ENCODE results near the gene ARSJ.

The ARSJ gene

DNA sequence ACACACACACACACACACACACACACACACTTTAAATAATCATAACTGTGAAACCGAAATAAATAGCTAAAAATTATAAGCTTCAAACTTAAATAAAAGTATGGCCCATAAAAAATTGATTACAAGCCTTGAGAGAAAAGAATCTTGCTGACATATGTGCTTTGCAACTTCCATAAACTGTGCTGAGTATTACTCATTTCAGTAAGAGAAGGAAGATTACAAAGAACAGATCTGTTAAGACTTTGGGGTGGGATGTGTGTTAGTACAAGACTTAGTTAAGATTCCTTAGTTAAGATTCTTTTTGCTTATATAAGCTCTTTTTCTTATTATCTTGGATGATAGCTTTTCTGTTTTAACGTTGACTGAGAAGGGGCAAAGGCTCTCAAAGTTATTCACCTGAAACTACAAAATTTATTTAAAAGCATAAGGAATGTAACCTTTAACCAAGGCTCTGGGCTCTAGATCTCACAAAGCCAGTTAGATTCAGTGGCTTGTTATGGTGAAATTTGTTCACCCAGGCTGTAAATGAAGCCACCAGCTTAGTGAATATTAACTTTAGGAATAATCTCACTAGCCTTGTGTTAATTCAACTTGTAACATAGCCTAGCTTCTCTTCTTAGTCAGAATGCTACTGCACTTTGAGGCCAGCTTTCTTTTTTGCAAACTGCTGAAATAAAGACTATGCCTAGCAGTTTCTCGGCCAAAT lies 58.2 kb downstream of the ARSJ start:
- no peak overlapping the region for H3K4me2 ChIP-seq (ENCODE audit: low read depth, low read length, poor library complexity, severe bottlenecking)
- no peaks in the 10 kb centered on the region for H3F3A ChIP-seq (ENCODE audit: insufficient read depth)
- no peak overlapping the region for H3K27ac ChIP-seq (ENCODE audit: low read depth, low read length)

GRCh38 chr4:113919611-113920010 lies 59.8 kb downstream of the ARSJ start:
- H3K79me2 ChIP-seq (ENCODE audit: insufficient read depth, low read length): no peaks in the 10 kb centered on the region
- no peak overlapping the region for H3K27ac ChIP-seq (ENCODE audit: low read depth, low read length)
- H3K4me3 ChIP-seq (ENCODE audit: insufficient read depth, low read length, poor library complexity, severe bottlenecking): no peak overlapping the region
- H3K4me2 ChIP-seq (ENCODE audit: low read depth, low read length, poor library complexity, severe bottlenecking): no peak overlapping the region
- H3K9me3 ChIP-seq (ENCODE audit: insufficient read depth, low read length): no peaks in the 10 kb centered on the region
- no peak overlapping the region for H3K9ac ChIP-seq (ENCODE audit: low read length)
- H3K9me2 ChIP-seq (replicated peaks; ENCODE audit: insufficient read depth, low read length): no peaks in the 10 kb centered on the region
- no peaks in the 10 kb centered on the region for H3K36me3 ChIP-seq (ENCODE audit: low read length)
- H4K20me1 ChIP-seq (ENCODE audit: low read depth, low read length): no peaks in the 10 kb centered on the region
- no peaks in the 10 kb centered on the region for H3F3A ChIP-seq (ENCODE audit: insufficient read depth)
- no peaks in the 10 kb centered on the region for H3K27me3 ChIP-seq (ENCODE audit: low read length)
- TF ChIP-seq, protein P1, sequence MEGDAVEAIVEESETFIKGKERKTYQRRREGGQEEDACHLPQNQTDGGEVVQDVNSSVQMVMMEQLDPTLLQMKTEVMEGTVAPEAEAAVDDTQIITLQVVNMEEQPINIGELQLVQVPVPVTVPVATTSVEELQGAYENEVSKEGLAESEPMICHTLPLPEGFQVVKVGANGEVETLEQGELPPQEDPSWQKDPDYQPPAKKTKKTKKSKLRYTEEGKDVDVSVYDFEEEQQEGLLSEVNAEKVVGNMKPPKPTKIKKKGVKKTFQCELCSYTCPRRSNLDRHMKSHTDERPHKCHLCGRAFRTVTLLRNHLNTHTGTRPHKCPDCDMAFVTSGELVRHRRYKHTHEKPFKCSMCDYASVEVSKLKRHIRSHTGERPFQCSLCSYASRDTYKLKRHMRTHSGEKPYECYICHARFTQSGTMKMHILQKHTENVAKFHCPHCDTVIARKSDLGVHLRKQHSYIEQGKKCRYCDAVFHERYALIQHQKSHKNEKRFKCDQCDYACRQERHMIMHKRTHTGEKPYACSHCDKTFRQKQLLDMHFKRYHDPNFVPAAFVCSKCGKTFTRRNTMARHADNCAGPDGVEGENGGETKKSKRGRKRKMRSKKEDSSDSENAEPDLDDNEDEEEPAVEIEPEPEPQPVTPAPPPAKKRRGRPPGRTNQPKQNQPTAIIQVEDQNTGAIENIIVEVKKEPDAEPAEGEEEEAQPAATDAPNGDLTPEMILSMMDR (IDR thresholded peaks at IDR 0.05; ENCODE audit: insufficient read depth, low read length, poor library complexity, severe bottlenecking): no peak
- TF ChIP-seq EZH2phosphoT487 (conservative IDR thresholded peaks at IDR 0.05; ENCODE audit: low read length): no peak
- H2AFZ ChIP-seq (ENCODE audit: low read depth, low read length, severe bottlenecking): no peak overlapping the region

More for the DNA sequence above, 58.2 kb downstream of the ARSJ start:
- Histone ChIP-seq H2AFZ (ENCODE audit: low read depth, low read length, severe bottlenecking) (no peak overlapping the region), H3K9me3 (ENCODE audit: insufficient read depth, low read length) (no peaks in the 10 kb centered on the region), H4K20me1 (ENCODE audit: low read depth, low read length) (no peaks in the 10 kb centered on the region), H3K27me3 (ENCODE audit: low read length) (no peaks in the 10 kb centered on the region), H3K79me2 (ENCODE audit: insufficient read depth, low read length) (no peaks in the 10 kb centered on the region), H3K4me3 (ENCODE audit: insufficient read depth, low read length, poor library complexity, severe bottlenecking) (no peak overlapping the region), H3K9ac (ENCODE audit: low read length) (no peak overlapping the region), H3K36me3 (ENCODE audit: low read length) (no peaks in the 10 kb centered on the region), H3K9me2 (replicated peaks; ENCODE audit: insufficient read depth, low read length) (no peaks in the 10 kb centered on the region)
- TF ChIP-seq EZH2phosphoT487 (conservative IDR thresholded peaks at IDR 0.05; ENCODE audit: low read length): no peak
- TF ChIP-seq, protein P1 (IDR thresholded peaks at IDR 0.05; ENCODE audit: insufficient read depth, low read length, poor library complexity, severe bottlenecking): no peak

DNA sequence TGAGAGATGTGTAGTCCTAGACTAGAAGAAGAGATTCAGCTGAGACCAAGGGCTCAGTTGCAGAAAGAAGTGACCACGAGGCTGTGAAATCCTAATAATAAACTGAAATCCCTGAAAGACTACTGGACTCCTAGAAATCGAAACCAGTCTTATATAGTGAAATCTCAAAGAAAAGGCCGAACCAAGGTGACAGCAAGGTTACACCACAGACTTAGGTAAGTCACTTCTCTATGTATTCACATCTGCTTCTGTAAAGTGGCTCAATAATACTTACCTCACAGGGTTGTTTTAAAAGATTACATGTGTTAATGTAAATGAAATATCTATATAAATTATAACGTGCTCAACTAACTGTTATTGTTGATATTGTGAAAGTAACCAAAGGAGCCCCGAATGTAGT lies 60.3 kb downstream of the ARSJ start:
- Histone ChIP-seq H3K9ac (ENCODE audit: low read length) (no peak overlapping the region), H3K9me2 (replicated peaks; ENCODE audit: insufficient read depth, low read length) (no peaks in the 10 kb centered on the region), H3K36me3 (ENCODE audit: low read length) (no peaks in the 10 kb centered on the region), H3K4me3 (ENCODE audit: insufficient read depth, low read length, poor library complexity, severe bottlenecking) (no peak overlapping the region), H3K79me2 (ENCODE audit: insufficient read depth, low read length) (no peaks in the 10 kb centered on the region), H3K4me2 (ENCODE audit: low read depth, low read length, poor library complexity, severe bottlenecking) (no peak overlapping the region), H3K27me3 (ENCODE audit: low read length) (no peaks in the 10 kb centered on the region), H4K20me1 (ENCODE audit: low read depth, low read length) (no peaks in the 10 kb centered on the region), H3K9me3 (ENCODE audit: insufficient read depth, low read length) (no peaks in the 10 kb centered on the region), H3F3A (ENCODE audit: insufficient read depth) (no peaks in the 10 kb centered on the region), H3K27ac (ENCODE audit: low read depth, low read length) (no peak overlapping the region), H2AFZ (ENCODE audit: low read depth, low read length, severe bottlenecking) (no peak overlapping the region)
- TF ChIP-seq EZH2phosphoT487 (conservative IDR thresholded peaks at IDR 0.05; ENCODE audit: low read length): no peak
- TF ChIP-seq, protein P1 (IDR thresholded peaks at IDR 0.05; ENCODE audit: insufficient read depth, low read length, poor library complexity, severe bottlenecking): no peak
